Raji (cell line): Measurements from ENCODE around the gene AK5.

Experiments used
- POLR2A ChIP-seq: IDR thresholded peaks from 2 replicates; pipeline ENCODE4 v1.6.1; 2011; ENCODE audit warnings: low read depth, low read length, control low read depth; ENCODE audit not compliant: insufficient read depth

Gene AK5

DNA sequence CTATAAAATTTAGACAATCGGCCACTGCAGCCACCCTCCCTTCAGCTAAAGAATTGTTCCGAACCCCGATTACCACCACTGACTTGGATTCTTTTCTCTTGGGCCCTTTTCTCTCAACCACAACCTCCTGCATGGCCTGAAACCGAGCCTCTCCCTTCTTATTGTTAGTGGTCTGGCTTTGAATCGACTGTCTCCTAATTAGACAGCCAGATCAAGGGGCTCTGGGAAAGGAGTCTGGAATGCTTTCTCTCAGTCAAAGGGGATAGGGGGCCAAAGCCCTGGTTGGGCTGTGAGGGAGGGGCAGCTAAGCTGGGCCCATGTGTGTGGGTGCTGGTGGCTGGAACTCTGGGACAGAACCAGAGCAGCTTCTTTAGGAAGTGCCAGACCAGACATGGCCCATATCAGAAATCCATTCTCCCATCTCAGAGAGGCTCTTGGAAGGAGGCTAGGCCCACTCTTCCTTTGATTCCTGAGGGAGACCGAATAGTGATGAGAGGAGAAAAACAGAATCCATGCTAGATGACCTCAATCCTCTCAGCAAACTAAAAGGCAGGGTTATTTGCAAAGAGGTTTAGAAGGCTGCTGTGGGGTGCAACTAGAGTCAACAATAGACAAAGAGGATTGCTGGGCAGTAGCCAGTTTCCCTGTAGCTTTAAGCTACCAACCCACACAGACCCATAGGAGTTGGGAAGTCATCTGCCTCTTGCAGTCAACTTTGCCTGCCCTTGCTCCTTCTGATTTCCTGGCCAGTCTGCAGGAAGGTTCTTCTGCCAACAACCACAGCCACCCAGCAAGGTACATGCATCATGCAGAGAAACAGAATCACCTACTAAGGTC is 117.6 kb downstream of the AK5 start:
- TF ChIP-seq POLR2A: no peak

DNA sequence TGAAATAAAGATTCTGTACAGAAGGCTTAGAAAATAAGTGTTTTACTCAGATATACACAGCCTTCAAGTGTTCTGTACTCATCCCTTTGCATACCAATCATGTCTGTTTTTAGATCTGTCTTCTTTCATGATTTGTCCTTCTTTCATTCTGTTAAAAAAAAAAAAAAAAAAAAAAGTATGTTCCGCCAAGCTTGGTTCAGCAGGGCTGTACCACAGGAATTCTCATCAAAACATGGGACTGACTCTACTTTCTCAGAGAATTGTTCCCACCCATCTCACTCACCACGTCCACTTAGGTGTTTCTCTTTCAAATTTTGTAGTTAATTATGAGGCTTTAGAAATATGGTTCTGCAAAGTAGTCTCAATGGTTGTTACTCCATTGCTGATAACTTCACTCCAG is 119.0 kb downstream of the AK5 start:
- no peak for TF ChIP-seq POLR2A

DNA sequence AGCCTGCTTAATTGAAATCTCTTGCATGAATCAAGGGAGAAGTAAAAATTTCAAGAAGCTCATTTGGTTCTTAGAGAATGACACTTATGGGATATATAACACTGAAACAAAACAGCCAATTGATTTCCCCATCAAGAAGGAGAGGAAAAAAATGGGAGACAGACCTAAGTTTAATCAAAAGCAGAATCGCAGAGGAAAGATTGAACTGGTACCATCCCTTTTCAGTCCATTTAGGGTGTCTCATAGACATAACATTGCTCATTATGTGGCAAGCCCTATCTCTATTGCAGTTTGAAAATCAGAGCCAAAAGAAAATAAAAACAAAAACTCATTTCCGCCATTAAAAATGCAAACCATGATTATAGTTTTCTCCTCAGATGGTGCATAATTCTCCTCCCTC is 119.6 kb downstream of the AK5 start:
- no peak for TF ChIP-seq POLR2A

DNA sequence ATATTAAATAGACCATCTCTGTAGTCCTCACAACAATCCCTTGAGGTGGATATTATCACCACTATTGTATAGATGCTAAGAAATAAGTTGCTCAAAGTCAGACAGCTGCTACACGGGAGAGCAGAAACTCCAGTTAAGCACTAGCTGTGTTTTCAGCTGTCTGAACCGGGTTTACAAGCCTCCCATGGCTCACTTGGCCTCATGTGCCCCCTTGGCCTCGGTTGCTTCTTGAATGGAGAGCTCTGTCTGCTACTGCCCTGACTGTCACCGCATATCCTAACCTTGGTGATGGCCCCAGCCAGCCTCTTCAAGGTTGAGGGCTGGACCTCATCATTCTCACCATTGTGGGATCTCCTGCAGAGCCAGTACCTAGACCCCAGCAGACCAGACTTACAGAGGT is 123.4 kb downstream of the AK5 start:
- TF ChIP-seq POLR2A: no peak

DNA sequence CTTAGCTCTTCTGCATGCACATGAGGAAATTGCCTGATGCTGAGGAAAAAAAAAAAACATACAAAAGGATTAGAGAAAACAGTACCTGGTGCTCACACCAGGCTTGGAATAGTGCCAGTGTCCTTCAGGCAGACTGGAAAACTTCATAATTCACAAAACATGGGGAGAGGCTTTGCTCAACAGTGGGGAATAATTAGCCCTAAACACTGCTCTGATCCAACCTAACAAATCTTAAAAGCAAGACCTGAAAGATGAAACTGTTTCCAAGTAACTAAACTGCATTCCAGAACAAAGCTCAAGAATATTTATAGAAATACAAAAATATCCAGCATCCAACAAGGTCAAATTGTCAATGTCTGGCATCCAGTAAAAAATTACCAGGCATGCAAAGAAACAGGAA is 124.8 kb downstream of the AK5 start:
- TF ChIP-seq POLR2A: no peak

DNA sequence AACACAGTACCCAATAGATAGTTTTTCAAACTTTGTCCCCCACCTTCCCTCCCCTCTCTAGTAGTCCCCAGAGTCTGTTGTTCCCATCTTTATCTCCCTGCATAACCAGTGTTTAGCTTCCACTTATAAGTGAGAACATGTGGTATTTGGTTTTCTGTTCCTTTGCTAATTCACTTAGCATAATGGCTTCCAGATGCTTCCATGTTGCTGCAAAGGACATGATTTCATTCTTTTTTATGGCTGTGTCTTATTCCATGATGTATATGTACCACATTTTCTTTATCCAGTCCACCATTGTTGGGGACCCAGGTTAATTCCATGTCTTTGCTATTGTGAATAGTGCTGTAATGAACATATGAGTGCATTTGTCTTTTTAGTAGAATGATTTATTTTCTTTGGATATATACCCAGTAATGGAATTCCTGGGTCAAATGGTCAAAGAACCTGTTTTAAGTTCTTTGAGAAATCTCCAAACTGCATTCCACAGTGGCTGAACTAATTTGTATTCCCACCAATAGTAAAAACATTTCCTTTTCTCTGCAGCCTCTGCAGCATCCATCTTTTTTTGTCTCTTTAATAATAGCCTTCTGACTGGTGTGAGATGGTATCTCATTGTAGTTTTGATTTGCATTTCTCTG is 126.0 kb downstream of the AK5 start:
- TF ChIP-seq POLR2A: no peak

DNA sequence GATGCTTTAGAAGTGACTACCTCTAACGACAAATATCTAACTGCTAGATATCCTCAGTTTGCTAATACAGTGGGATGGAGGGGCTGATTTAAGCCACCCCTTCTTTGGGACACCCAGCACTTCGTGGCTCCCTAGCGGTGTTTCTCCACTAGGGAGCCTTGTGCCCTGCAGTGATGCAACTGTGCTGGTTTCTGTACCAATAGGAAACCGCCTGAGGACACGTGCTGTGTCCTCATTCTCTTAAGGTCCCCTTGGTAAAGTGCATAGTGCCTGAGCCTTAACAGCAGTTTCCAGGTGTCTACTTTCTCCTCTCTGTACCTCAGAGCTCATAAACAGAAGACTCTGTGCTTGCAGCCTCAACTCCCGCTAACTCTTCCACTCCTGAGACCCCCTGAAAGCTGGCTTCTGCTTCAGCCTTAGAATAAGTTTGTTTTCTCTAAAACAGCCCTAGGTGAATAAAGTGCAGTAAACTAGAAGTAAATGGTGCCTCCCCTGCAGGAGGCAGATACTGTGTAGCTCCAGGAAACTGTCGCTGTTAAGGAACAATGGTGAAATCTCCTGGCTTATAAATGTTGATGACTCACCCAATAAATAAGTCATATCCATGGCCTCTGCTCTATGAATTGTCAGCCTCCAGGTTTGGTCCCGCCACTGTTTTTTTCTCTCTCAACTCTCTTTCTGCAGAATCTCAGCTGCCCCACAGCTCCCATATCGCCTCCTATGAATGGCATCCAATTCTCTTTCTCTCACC is 130.4 kb downstream of the AK5 start:
- no peak for TF ChIP-seq POLR2A

DNA sequence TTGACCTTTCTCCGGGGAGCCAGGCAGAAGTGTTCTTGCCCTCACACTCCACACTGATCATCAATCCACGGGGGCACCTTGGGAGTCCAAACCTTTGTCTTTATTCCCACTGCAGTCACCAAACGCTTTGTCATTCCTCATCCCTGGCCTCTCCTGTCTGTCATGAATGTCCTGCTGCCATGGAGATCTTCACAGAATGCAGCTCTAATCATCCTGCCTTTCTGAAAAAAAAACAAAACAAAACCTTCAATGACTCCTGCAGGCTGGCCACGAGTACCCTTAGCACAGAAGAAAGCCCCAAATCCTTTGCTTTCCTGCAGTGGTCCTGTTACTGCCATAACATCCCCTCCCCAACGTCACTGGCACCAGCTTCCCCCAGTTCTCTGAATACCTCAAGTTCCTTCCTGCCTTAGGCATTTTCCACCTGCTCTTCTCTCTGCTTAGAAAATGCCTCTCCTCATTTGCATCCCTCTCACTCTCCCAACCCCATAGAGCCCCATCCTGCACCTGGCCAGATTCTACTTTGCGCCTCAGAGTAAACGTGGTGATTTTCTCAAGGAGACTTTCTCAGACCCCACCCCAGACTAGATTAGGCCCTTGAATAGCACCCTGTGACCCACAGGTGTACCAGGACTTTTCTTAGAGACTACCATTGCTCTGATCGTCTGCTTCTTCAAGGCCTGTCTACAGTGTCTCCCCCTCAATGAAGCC is 131.2 kb downstream of the AK5 start:
- TF ChIP-seq POLR2A: no peak

DNA sequence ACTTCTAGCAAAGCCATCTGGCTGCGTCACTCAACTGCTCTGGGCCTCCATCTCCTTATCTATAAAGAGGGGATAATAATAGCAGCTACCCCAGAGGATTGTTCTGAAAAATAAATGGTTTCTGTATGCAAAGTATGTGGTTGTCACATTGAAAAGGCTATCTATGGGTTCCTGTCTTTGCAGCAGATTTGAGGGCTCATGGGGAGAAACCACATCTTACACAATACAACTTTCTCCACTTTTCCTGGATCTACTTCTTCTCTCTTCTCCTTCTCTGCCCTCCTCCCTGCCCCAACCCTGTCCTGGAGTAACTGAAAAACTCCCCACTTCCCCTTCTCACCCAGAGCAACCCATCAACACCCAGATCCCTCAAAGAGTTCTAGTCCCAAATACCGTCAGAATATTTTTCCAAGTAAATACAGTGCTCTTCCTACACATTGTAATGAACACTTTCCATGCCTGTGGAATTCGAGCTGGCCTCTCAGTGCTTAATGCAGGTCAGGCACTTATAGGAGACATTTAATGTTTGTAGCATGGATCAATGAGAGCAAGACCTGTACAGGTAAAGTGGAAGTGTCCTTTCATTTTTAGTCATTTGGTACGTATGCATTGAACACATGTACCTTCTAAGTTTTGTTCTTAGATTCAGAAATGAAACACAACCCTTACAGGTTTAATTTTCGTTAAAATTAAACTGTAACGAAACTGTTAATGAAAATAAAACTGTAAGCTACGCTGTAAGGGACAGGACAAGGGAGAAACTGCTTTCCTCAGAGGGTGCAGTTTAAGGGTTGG is 131.9 kb downstream of the AK5 start:
- TF ChIP-seq POLR2A: no peak

DNA sequence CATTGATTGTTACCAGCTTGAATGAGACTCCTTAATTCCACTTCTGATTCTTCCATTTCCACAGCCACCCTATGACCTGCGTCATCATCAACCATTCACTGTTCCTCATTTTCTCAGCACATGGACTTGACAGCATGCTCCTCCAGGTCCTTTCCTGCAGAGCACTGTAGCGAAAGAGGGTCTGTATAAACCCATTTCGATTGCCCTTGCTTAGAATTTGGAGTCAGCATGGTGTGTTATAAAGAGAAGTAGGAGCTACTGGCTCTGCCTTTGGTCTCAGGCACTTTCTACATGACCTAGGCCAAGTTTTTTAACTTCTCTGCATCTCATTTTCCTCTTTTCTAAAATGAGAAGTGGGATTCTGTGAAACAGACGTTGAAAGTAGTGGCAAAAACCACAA is 133.8 kb downstream of the AK5 start:
- no peak for TF ChIP-seq POLR2A

DNA sequence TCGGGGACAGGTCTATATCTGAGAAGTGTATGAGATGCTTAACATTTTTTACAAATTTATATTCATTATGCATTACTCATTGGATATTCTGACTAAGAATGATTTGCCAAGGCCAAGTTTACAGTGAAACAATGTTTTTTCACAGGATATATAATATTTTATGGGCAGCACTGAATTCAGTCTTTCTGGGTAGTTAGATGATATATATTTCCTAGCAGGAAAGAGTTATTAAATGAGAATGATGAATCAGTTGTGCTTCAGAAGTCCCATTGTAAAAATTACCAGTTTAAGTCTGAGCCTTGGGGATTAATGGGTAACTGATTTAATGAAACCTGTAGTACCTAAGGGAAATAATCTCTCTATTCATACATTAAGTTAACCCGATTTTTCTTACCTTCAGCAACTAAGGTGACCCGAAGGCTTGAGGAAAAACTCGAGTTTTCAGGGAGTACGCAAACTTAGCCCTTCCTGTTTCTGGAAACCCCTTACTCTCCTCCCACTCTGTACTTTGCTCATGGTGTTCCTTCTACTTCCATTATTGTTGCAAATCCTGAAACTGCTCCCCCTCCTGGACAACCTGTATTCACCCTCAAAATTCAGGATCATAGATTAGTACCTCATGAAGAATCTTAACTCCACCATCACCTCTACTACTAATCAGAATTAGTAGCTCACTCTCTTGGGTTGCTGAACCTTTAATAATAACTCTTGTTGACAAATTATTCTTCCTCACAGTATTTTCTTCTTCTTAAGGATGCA is 135.1 kb downstream of the AK5 start:
- no peak for TF ChIP-seq POLR2A

DNA sequence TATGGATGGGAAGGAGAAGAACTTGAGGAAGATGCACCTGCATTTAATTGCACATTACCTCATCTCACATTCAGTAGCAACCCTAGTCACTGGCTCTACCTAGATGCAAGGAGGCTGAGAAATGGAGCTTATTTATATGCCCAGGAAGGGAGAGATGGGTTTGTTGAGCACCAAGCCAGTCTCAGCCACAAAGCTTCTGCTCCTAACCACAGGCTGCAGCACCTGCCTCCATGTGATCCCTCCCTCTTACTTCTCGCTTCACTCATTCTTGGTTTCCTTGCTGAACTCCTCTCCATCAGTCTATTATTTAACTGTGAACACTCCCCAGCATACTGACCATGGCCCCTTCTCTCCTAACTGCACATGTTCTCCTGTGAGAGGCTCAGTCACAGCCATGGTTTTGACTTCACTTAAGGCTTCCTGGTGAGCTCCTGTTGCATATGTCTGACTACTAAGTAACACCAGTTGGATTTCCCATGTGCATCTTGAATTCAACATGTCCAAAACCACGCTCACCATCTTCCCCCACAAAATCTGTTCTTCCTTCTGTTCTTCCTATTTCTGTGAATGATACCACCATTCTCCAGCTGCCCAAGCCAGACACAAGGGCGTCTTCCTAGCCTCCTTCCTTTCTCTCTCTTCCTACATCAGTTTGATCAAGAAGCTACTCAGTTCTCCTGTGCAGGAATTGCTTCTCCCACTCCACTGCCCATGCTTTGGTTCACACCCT is 139.8 kb downstream of the AK5 start:
- no peak for TF ChIP-seq POLR2A

DNA sequence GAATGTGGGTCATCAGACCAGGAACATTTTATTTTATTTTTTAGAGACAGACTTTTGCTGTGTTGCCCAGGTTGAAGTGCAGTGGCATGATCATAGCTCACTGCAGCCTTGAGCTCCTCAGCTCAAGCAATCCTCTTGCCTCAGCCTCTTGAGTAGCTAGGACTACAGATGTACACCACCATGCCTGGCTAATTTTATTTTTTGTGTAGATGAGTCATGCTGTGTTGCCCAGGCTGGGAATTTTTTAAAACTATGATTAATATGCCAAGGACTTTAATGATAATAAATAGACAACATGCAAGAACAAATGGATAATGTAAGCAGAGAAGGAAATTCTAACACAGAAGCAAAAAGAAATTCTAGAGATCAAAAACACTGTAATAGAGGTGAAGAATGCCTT is 142.4 kb downstream of the AK5 start:
- TF ChIP-seq POLR2A: no peak

DNA sequence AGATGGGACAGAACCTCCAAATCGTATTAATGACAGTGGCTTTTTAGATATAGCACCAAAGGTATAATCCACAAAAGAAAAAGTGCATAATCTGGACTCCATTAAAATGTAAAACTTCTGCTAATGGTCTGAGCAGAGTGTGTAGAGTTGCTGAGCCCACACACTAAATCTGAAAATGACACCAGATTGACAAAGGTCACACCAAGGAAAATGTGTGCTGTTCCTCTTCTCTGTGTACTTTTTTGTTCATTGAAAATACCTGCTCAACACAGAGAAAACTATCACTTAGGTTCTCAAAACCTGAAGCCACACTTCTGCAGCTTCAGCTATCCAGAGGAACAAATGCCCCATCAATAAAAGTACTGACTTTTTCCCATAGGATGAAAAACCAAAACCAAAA is 146.2 kb downstream of the AK5 start:
- no peak for TF ChIP-seq POLR2A
